T-cell (primary cell): ENCODE measurements around the gene RNF166. TPM values are rescaled to one million over a fixed set of nuclear protein-coding genes. Genes with fewer than 3 reads are reported as not detected.
A peak's percentile ranks its signal among the peaks of the same experiment; 100 is the strongest.

Source experiments
- ATAC-seq, 4 experiments: fragments of 200-7000 bp in 3 of 4; fragments of 150-1000 bp in 1 of 4; cut with Tn5 transposase; replicated peaks in 1 of 4; 1 replicate in 3 of 4; 2 replicates in 1 of 4; pipeline ENCODE4 v1.10.0; 2021; ENCODE audit warnings: moderate library complexity in 3 of 4, mild to moderate bottlenecking in 2 of 4, moderate number of reproducible peaks in 1 of 4
- CTCF ChIA-PET, 2 donors: fragments of 300-600 bp; sonication (Branson Sonifier 250); formaldehyde crosslinking; loops; one replicate each; lab custom pipeline; 2022; ENCODE audit warnings: antibody characterized with exemption in 2 of 2; lab: Charles Lee
- POLR2A ChIA-PET, 2 donors: fragments of 300-600 bp; sonication (Branson Sonifier 250); formaldehyde crosslinking; loops; one replicate each; lab custom pipeline; 2022; ENCODE audit warnings: antibody characterized with exemption in 2 of 2; lab: Charles Lee
- DNase-seq, 35 experiments: peaks; one replicate each; pipeline versions ENCODE4 v3.0.0 to v3.0.0-alpha.2; 2013 to 2023
- H3K27ac ChIP-seq: one replicate; pipeline ENCODE4 v1.5.1; 2013; ENCODE audit warnings: low read length
- H3K27me3 ChIP-seq, 2 experiments: replicated peaks in 1 of 2; 1 replicate in 1 of 2; 2 replicates in 1 of 2; pipeline versions ENCODE4 v1.6.1 to v1.7.0; 2013; ENCODE audit warnings: low read length in 1 of 2, mixed read lengths in 1 of 2; ENCODE audit not compliant: control insufficient read depth in 2 of 2, insufficient read depth in 2 of 2; ENCODE audit errors: extremely low read depth in 1 of 2
- H3K36me3 ChIP-seq, 2 donors: 1 replicate in 1 of 2; 2 replicates in 1 of 2; pipeline versions ENCODE4 v1.6.1 to v1.7.0; 2013; ENCODE audit warnings: low read length in 1 of 2; ENCODE audit not compliant: control insufficient read depth in 2 of 2, insufficient read depth in 1 of 2; ENCODE audit errors: extremely low read depth in 1 of 2
- H3K4me1 ChIP-seq, 2 experiments: 1 replicate in 1 of 2; 2 replicates in 1 of 2; pipeline versions ENCODE4 v1.6.1 to v1.7.0; 2013; ENCODE audit warnings: low read length in 2 of 2, mixed read lengths in 1 of 2; ENCODE audit not compliant: insufficient read depth in 2 of 2, control insufficient read depth in 1 of 2; ENCODE audit errors: extremely low read depth in 1 of 2
- H3K4me3 ChIP-seq, 2 donors: 1 replicate in 1 of 2; 2 replicates in 1 of 2; pipeline versions ENCODE4 v1.5.1 to v1.7.0; 2013; ENCODE audit warnings: mild to moderate bottlenecking in 2 of 2, low read length in 1 of 2, moderate library complexity in 1 of 2; ENCODE audit not compliant: control insufficient read depth in 1 of 2; ENCODE audit errors: extremely low read depth in 1 of 2
- H3K9me3 ChIP-seq: 2 replicates; pipeline ENCODE4 v1.7.0; 2013
- H3K27ac Mint-ChIP-seq, 2 donors: one replicate each; pipeline ENCODE4 v1.8.0; 2020 to 2021; ENCODE audit warnings: mild to moderate bottlenecking in 2 of 2, mixed read lengths in 2 of 2
- H3K27me3 Mint-ChIP-seq, 2 donors: one replicate each; pipeline ENCODE4 v1.8.0; 2021 to 2022; ENCODE audit warnings: mixed read lengths in 2 of 2
- H3K36me3 Mint-ChIP-seq: one replicate; pipeline ENCODE4 v1.8.0; 2021; ENCODE audit warnings: mixed read lengths
- H3K4me1 Mint-ChIP-seq, 3 donors: one replicate each; pipeline ENCODE4 v1.8.0; 2020 to 2022; ENCODE audit warnings: mixed read lengths in 3 of 3, mild to moderate bottlenecking in 1 of 3
- H3K4me3 Mint-ChIP-seq, 3 donors: one replicate each; pipeline ENCODE4 v1.8.0; 2020 to 2022; ENCODE audit warnings: mild to moderate bottlenecking in 3 of 3, mixed read lengths in 3 of 3, moderate library complexity in 3 of 3
- H3K9me3 Mint-ChIP-seq, 3 donors: one replicate each; pipeline ENCODE4 v1.8.0; 2020 to 2022; ENCODE audit warnings: mixed read lengths in 3 of 3
- WGBS: methylation state at CpG from one replicate; pipeline ENCODE4 v1.1.5; 2013; ENCODE audit warnings: missing lambda C conversion rate; ENCODE audit not compliant: insufficient coverage; 5-methylcytosine and 5-hydroxymethylcytosine counted together
- total RNA-seq, 35 experiments: library from RNA in 6 of 35; stranded (reverse) in 6 of 35; fragments of 120-200 nt in 1 of 35; gene quantifications; one replicate each; pipeline versions ENCODE4 v1.2.1 to v1.2.4 and lab custom pipeline; 2013 to 2026

Gene RNF166
- total RNA-seq, 5 donors from 2014 or later (not counting 1 experiment from before 2014, with no cell fraction given): 246 to 369 (median 264) TPM

GRCh38 chr16:88732172-88732960 lies 26.2 kb upstream of the RNF166 start:
- no peaks in the 10 kb centered on the region for H3K27me3 Mint-ChIP-seq
- H3K9me3 Mint-ChIP-seq: no peaks in the 10 kb centered on the region
- peaks cover 0 to 3% (median 0%) of the 10 kb centered on the region in 3 donors for H3K4me1 Mint-ChIP-seq
- DNase-seq: no peak
- no peak overlapping the region for H3K4me3 Mint-ChIP-seq
- H3K36me3 ChIP-seq: peaks cover 16 to 55% of the 10 kb centered on the region in 2 donors
- no peak overlapping the region for H3K27ac ChIP-seq
- no peaks in the 10 kb centered on the region for H3K27me3 ChIP-seq
- POLR2A ChIA-PET: no interaction called here
- H3K4me3 ChIP-seq: no peak overlapping the region
- no peaks in the 10 kb centered on the region for H3K9me3 ChIP-seq
- H3K27ac Mint-ChIP-seq: no peak overlapping the region
- CTCF ChIA-PET: interaction anchor here in 1 of 2 donors (0.6 kb wide), 1 partner anchor 62 kb away, joined by 3 read pairs; no protein-coding TSS in a partner anchor
- H3K4me1 ChIP-seq: peaks cover 0 to 6% of the 10 kb centered on the region in 2 experiments
- 92% methylated on average over 24 of the region's 30 CpGs for WGBS
- peaks cover 14% of the 10 kb centered on the region for H3K36me3 Mint-ChIP-seq
- no peak for ATAC-seq

GRCh38 chr16:88731699-88732098 lies 25.5 kb upstream of the RNF166 start:
- H3K36me3 ChIP-seq: peaks cover 16 to 61% of the 10 kb centered on the region in 2 donors
- Mint-ChIP-seq H3K4me3 (no peak overlapping the region), H3K27me3 (no peaks in the 10 kb centered on the region), H3K36me3 (peaks cover 14% of the 10 kb centered on the region), H3K27ac (no peak overlapping the region), H3K4me1 (peaks cover 0 to 3% (median 0%) of the 10 kb centered on the region in 3 donors), H3K9me3 (no peaks in the 10 kb centered on the region)
- H3K9me3 ChIP-seq: no peaks in the 10 kb centered on the region
- H3K27ac ChIP-seq: no peak overlapping the region
- 90% methylated on average over 8 of the region's 15 CpGs for WGBS
- DNase-seq (no peak), ATAC-seq (no peak)
- no peaks in the 10 kb centered on the region for H3K27me3 ChIP-seq
- H3K4me3 ChIP-seq: no peak overlapping the region
- POLR2A ChIA-PET: no interaction called here
- CTCF ChIA-PET: no interaction called here
- no peaks in the 10 kb centered on the region for H3K4me1 ChIP-seq

GRCh38 chr16:88730632-88731607 lies 24.7 kb upstream of the RNF166 start:
- CTCF ChIA-PET: no interaction called here
- H3K36me3 Mint-ChIP-seq: peaks cover 16% of the 10 kb centered on the region
- POLR2A ChIA-PET: no interaction called here
- WGBS: 96% methylated on average over 28 of the region's 34 CpGs
- no peak overlapping the region for H3K4me3 ChIP-seq
- H3K4me1 Mint-ChIP-seq: peaks cover 0 to 3% (median 0%) of the 10 kb centered on the region in 3 donors
- H3K27ac Mint-ChIP-seq: peak overlapping the region; percentile 28 to 39
- H3K4me1 ChIP-seq: no peaks in the 10 kb centered on the region
- H3K4me3 Mint-ChIP-seq: no peak overlapping the region
- H3K27ac ChIP-seq: no peak overlapping the region
- DNase-seq: no peak
- ATAC-seq: no peak
- H3K9me3 Mint-ChIP-seq: no peaks in the 10 kb centered on the region
- H3K9me3 ChIP-seq: no peaks in the 10 kb centered on the region
- no peaks in the 10 kb centered on the region for H3K27me3 ChIP-seq
- no peaks in the 10 kb centered on the region for H3K27me3 Mint-ChIP-seq
- H3K36me3 ChIP-seq: peaks cover 16 to 65% of the 10 kb centered on the region in 2 donors

- Mint-ChIP-seq H3K4me1 (peaks cover 0 to 3% (median 0%) of the 10 kb centered on the region in 3 donors), H3K9me3 (no peaks in the 10 kb centered on the region), H3K4me3 (no peak overlapping the region), H3K27me3 (no peaks in the 10 kb centered on the region), H3K27ac (no peak overlapping the region), H3K36me3 (peaks cover 22% of the 10 kb centered on the region)
- Histone ChIP-seq H3K4me3 (no peak overlapping the region), H3K4me1 (peaks cover 0 to 2% of the 10 kb centered on the region in 2 experiments), H3K36me3 (peaks cover 32 to 72% of the 10 kb centered on the region in 2 donors), H3K27ac (no peak overlapping the region), H3K9me3 (no peaks in the 10 kb centered on the region), H3K27me3 (no peaks in the 10 kb centered on the region)
- no peak for ATAC-seq
- POLR2A ChIA-PET: no interaction called here
- DNase-seq: no peak
- WGBS: 94% methylated on average over 19 of the region's 20 CpGs
- CTCF ChIA-PET: no interaction called here
Observed at GRCh38 chr16:88727871-88728270, 21.7 kb upstream of the RNF166 start.

- H3K27ac Mint-ChIP-seq: no peak overlapping the region
- Histone ChIP-seq H3K27ac (no peak overlapping the region), H3K4me3 (no peak overlapping the region), H3K9me3 (no peaks in the 10 kb centered on the region), H3K27me3 (no peaks in the 10 kb centered on the region), H3K4me1 (peaks cover 0 to 2% of the 10 kb centered on the region in 2 experiments), H3K36me3 (peaks cover 33 to 78% of the 10 kb centered on the region in 2 donors)
- H3K27me3 Mint-ChIP-seq: no peaks in the 10 kb centered on the region
- H3K4me3 Mint-ChIP-seq: no peak overlapping the region
- ChIA-PET CTCF (no interaction called here), POLR2A (no interaction called here)
- WGBS: 96% methylated on average over 25 of the region's 28 CpGs
- DNase-seq (no peak), ATAC-seq (no peak)
- peaks cover 22% of the 10 kb centered on the region for H3K36me3 Mint-ChIP-seq
- H3K4me1 Mint-ChIP-seq: peaks cover 0 to 3% (median 0%) of the 10 kb centered on the region in 3 donors
- no peaks in the 10 kb centered on the region for H3K9me3 Mint-ChIP-seq
Observed at GRCh38 chr16:88726981-88727380, 20.8 kb upstream of the RNF166 start.

- Histone ChIP-seq H3K4me3 (no peak overlapping the region), H3K36me3 (peaks cover 32 to 77% of the 10 kb centered on the region in 2 donors), H3K27me3 (no peaks in the 10 kb centered on the region), H3K27ac (no peak overlapping the region), H3K9me3 (no peaks in the 10 kb centered on the region), H3K4me1 (peaks cover 0 to 2% of the 10 kb centered on the region in 2 experiments)
- Mint-ChIP-seq H3K9me3 (no peaks in the 10 kb centered on the region), H3K4me1 (peaks cover 0 to 3% (median 0%) of the 10 kb centered on the region in 3 donors), H3K27ac (no peak overlapping the region), H3K4me3 (no peak overlapping the region), H3K27me3 (no peaks in the 10 kb centered on the region), H3K36me3 (peaks cover 19% of the 10 kb centered on the region)
- DNase-seq (no peak), ATAC-seq (no peak)
- CTCF ChIA-PET: no interaction called here
- POLR2A ChIA-PET: no interaction called here
- WGBS: 94% methylated on average over 8 of the region's 17 CpGs
Observed at GRCh38 chr16:88726408-88726749, 20.2 kb upstream of the RNF166 start.
